ENCODE measurements around the gene CNTN1.

GRCh38 chr12:40870981-40871380, 178.7 kb downstream of the CNTN1 start:
- TF ChIP-seq CTCF (IDR thresholded peaks at IDR 0.05): no peak
- TF ChIP-seq POLR2A (IDR thresholded peaks at IDR 0.05): no peak
- no peak for TF ChIP-seq EP300 (IDR thresholded peaks at IDR 0.05)
